ENCODE data around the gene NFATC2IP.

NFATC2IP gene

DNA sequence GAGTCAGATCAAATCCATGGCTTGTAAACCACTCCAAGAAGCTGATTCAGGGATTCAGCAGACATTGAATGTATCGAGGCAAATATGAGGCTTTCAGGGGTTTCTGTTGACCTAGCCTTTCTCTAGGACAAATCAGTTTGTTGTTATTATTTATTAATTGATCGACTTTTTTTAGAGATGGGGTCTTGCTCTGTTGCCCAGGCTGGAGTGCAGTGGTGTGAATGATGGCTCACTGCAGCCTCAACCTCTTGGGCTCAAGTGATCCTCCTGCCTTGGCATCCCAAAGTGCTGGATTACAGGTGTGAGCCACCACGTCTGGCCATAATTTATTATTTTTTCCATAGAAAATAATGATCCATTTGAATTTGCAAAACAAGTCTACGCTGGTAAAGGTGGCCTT is 61.1 kb downstream of the NFATC2IP start:
- H3K4me3 ChIP-seq (ENCODE audit: low read depth, low read length): no peak overlapping the region
- no peak for TF ChIP-seq CTCF (IDR thresholded peaks at IDR 0.05; ENCODE audit: low read depth, low read length)
- no peak for DNase-seq
- no peaks in the 10 kb centered on the region for H3K4me1 ChIP-seq
- no peaks in the 10 kb centered on the region for H3K27me3 ChIP-seq
- H3K9me3 ChIP-seq: no peaks in the 10 kb centered on the region
- H3K36me3 ChIP-seq: no peaks in the 10 kb centered on the region

DNA sequence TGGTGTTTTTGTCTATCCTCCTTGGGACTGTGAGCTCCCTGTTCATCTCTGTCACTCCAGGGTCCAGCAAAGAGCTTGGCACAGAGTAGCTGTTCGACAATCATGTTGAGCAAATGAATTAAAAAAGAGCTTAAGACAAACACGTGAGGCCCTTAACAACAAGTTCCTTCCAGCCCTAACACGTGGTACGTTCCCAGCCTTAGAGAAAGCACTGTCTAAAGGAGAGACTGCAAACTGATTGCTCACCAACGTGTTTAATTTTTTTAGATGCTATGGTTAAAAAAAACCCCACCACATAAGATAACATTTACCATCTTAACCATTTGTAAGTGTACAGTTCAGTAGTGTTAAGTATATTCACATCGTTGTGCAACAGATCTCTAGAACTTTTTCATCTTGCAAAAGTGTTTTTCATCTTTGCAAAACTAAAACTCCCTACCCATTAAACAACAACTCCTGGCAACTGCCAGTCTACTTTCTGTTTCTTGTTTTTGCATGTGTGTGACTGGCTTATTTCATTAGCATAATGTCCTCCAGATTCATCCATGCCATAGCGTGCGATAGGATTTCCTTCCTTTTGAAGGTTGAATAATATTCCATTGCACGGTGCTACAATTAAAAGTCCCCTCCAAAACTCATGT is 62.3 kb downstream of the NFATC2IP start:
- Histone ChIP-seq H3K4me3 (ENCODE audit: low read depth, low read length) (no peak overlapping the region), H3K9me3 (no peaks in the 10 kb centered on the region), H3K36me3 (no peaks in the 10 kb centered on the region), H3K27me3 (no peaks in the 10 kb centered on the region), H3K4me1 (no peaks in the 10 kb centered on the region)
- no peak for TF ChIP-seq CTCF (IDR thresholded peaks at IDR 0.05; ENCODE audit: low read depth, low read length)
- no peak for DNase-seq

DNA sequence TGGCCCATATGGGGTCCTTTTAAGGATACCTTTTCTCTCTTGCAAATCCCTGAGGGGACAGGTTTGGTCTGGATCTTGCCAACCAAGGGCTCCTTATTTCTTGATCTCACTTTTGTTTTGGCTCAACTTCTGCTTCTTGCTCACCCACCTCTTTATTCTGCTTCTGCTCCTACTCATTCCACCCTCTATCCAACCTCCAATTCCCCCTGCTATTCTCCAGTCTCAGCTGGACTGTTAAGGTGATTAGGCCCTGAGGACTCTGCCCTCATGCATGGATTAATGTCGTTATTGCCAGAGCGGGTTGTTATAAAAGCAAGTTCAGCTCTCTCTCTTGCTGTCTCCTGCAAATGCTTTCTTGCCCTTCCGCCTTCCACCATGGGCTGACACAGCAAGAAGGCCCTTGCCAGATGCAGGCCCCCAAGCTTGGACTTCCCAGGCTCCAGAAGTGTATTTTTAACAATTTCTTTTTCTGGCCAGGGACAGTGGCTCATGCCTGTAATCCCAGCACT is 63.9 kb downstream of the NFATC2IP start:
- Histone ChIP-seq H3K27me3 (no peaks in the 10 kb centered on the region), H3K9me3 (no peaks in the 10 kb centered on the region), H3K4me1 (no peaks in the 10 kb centered on the region), H3K36me3 (no peaks in the 10 kb centered on the region), H3K4me3 (ENCODE audit: low read depth, low read length) (no peak overlapping the region)
- TF ChIP-seq CTCF (IDR thresholded peaks at IDR 0.05; ENCODE audit: low read depth, low read length): no peak
- no peak for DNase-seq

Measured in BE2C (cell line).